Ammon's horn (tissue), 1 donor: Measurements from ENCODE around the gene FTO.

Experiments used
- DNase-seq: peaks from one replicate; pipeline ENCODE4 v3.0.0-alpha.2; 2016; ENCODE audit warnings: low spot score

The FTO gene

GRCh38 chr16:53936052-53936451, 232.1 kb downstream of the FTO start:
- no peak for DNase-seq

GRCh38 chr16:53936529-53936928, 232.6 kb downstream of the FTO start:
- DNase-seq = no peak

GRCh38 chr16:53937161-53937880, 233.4 kb downstream of the FTO start:
- no peak for DNase-seq

GRCh38 chr16:53944025-53944424, 240.1 kb downstream of the FTO start:
- no peak for DNase-seq

- DNase-seq = peak; percentile 21
Observed at GRCh38 chr16:53945996-53946395, 242.0 kb downstream of the FTO start.

GRCh38 chr16:53946746-53947386, 242.9 kb downstream of the FTO start:
- no peak for DNase-seq

GRCh38 chr16:53947642-53948041, 243.7 kb downstream of the FTO start:
- no peak for DNase-seq

- DNase-seq = no peak
Observed at GRCh38 chr16:53948326-53948725, 244.4 kb downstream of the FTO start.

- DNase-seq = no peak
Observed at GRCh38 chr16:53948734-53949430, 244.9 kb downstream of the FTO start.

- DNase-seq = no peak
Observed at GRCh38 chr16:53949715-53950410, 245.9 kb downstream of the FTO start.

- DNase-seq = no peak
Observed at GRCh38 chr16:53950677-53951076, 246.7 kb downstream of the FTO start.

- DNase-seq = no peak
Observed at GRCh38 chr16:53952215-53953208, 248.6 kb downstream of the FTO start.

- DNase-seq = no peak
Observed at GRCh38 chr16:53953336-53953735, 249.4 kb downstream of the FTO start.

- DNase-seq = no peak
Observed at GRCh38 chr16:53955221-53955875, 251.4 kb downstream of the FTO start.

GRCh38 chr16:53958341-53958880, 254.5 kb downstream of the FTO start:
- DNase-seq = peak; percentile 27

GRCh38 chr16:53960050-53960812, 256.3 kb downstream of the FTO start:
- no peak for DNase-seq

- no peak for DNase-seq
Observed at GRCh38 chr16:53960954-53961616, 257.1 kb downstream of the FTO start.

- no peak for DNase-seq
Observed at GRCh38 chr16:53962041-53962440, 258.1 kb downstream of the FTO start.

GRCh38 chr16:53964145-53964790, 260.3 kb downstream of the FTO start:
- DNase-seq = no peak
